ENCODE data around the gene STK17A. TPM values are rescaled to one million over a fixed set of nuclear protein-coding genes. Genes with fewer than 3 reads are reported as not detected.

The STK17A gene
- total RNA-seq, 1 donor from 2014 or later = 79.5 TPM

DNA sequence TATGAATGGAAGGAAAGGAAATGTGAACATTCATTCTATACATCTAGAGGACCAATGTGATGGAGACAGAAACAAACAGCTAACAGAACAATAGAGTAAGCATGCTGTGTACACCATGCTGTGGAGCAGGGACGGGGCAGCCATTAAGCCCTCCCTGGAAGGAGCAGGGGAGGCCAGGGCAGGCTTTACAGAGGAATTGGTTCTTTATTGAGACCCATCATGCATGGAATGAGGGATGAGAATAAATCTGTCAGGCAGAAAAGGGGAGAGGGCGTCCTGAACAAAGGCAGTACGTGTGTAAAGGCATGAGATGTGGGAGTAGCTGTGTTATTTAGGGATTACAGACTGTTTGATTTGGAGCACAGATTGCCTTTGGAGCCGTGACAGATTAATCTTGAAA, 35.2 kb downstream of the STK17A start:
- DNase-seq (ENCODE audit: low read depth) (no peak), FAIRE-seq (no peak)
- H3K4me3 ChIP-seq (ENCODE audit: low read depth, low read length) = no peak overlapping the region
- H3K36me3 ChIP-seq (ENCODE audit: control insufficient read depth, insufficient read depth, low read length) = peaks cover 15% of the 10 kb centered on the region
- TF ChIP-seq, protein P1, sequence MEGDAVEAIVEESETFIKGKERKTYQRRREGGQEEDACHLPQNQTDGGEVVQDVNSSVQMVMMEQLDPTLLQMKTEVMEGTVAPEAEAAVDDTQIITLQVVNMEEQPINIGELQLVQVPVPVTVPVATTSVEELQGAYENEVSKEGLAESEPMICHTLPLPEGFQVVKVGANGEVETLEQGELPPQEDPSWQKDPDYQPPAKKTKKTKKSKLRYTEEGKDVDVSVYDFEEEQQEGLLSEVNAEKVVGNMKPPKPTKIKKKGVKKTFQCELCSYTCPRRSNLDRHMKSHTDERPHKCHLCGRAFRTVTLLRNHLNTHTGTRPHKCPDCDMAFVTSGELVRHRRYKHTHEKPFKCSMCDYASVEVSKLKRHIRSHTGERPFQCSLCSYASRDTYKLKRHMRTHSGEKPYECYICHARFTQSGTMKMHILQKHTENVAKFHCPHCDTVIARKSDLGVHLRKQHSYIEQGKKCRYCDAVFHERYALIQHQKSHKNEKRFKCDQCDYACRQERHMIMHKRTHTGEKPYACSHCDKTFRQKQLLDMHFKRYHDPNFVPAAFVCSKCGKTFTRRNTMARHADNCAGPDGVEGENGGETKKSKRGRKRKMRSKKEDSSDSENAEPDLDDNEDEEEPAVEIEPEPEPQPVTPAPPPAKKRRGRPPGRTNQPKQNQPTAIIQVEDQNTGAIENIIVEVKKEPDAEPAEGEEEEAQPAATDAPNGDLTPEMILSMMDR (IDR thresholded peaks at IDR 0.05; ENCODE audit: insufficient read depth, low read length, severe bottlenecking) = no peak
- H3K27me3 ChIP-seq (ENCODE audit: control insufficient read depth, insufficient read depth, low read length) = no peaks in the 10 kb centered on the region

DNA sequence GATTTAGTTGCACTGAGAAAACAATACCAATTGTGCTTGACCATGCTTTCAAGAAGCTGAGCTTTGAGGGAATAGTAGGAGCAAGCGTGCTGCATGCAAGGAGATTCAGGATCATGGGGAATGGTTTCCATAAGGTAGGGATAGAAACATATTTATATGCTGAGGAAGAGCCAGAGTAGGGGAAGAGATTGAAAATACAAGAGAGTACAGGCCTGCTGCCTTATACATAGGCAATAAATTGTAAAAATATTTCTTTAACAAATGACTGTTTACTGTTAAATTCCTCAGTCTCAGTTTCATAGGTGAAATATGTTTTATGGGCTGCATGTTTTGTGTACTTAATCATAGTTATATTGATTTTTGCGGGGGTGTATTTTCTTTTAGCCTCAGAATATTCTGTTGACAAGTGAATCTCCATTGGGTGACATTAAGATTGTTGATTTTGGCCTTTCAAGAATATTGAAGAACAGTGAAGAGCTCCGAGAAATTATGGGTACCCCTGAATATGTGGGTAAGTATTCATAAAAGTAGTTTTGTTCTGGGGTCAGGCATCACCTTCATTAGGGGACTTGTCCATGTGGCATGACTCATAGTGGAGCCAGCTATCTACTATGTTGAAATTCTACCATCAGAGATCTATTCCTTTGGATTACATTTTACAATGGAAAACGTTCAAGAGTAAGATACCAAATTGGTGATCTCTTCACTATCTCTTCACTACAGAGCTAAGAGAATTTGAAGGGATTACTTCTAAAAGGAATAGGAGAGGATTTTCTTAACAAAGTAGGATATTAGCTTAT, 36.5 kb downstream of the STK17A start:
- DNase-seq (ENCODE audit: low read depth) = no peak
- TF ChIP-seq, protein P1 (IDR thresholded peaks at IDR 0.05; ENCODE audit: insufficient read depth, low read length, severe bottlenecking) = no peak
- no peak for FAIRE-seq
- Histone ChIP-seq H3K36me3 (ENCODE audit: control insufficient read depth, insufficient read depth, low read length) (peaks cover 15% of the 10 kb centered on the region), H3K4me3 (ENCODE audit: low read depth, low read length) (no peak overlapping the region), H3K27me3 (ENCODE audit: control insufficient read depth, insufficient read depth, low read length) (no peaks in the 10 kb centered on the region)

DNA sequence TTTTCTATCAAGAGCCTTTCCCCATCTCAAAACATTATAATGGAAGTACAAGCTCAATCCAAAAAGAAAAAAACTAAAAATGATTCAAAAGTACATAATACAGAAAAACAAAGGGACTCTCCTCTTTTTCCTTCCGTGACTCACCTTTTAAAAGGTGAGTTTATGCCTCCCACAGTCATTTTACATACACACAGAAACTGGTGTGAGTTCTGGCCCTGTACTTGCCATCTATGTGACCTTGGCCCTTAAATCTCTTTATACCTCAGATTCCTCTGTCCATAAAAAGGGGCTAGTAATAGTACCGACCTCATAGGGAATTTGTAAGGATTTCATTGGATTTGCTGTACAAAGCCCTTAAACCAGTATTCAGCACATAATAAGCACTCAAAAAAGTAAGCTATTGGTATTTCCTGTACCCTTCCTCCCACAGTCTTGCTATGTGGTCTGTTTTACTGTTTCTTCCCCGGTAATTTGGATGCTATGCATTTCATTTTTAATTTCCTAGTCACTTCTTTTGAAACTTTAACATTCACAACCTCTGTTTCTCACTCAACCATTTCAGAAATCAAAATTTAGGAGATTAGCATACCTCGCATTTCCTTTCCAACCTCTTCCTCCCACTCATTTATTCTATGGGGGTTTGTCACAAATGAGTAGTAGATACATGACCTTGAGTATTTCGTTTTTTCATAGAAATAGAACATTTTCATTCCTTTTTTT, 39.0 kb downstream of the STK17A start:
- FAIRE-seq (no peak), DNase-seq (ENCODE audit: low read depth) (no peak)
- no peaks in the 10 kb centered on the region for H3K27me3 ChIP-seq (ENCODE audit: control insufficient read depth, insufficient read depth, low read length)
- H3K4me3 ChIP-seq (ENCODE audit: low read depth, low read length) = no peak overlapping the region
- H3K36me3 ChIP-seq (ENCODE audit: control insufficient read depth, insufficient read depth, low read length) = peaks cover 11% of the 10 kb centered on the region
- TF ChIP-seq, protein P1 (IDR thresholded peaks at IDR 0.05; ENCODE audit: insufficient read depth, low read length, severe bottlenecking) = no peak

DNA sequence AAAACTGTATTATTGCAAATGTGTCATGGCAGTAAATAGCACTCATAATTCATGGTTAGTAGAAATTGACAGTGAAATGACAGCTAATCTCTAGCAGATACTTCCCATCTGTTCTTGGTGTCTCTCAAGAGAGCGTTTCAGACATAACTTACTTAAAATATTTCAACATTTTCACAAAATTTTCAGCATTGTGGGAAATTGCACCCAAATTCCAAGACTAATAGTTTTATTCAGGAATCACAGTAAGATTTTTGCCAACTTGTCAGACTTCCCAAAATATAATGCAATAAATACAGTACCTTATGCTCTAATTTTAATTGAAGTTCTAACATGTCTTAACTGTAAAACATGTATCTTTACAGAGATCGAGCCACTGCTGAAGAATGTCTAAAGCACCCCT, 41.2 kb downstream of the STK17A start:
- Histone ChIP-seq H3K27me3 (ENCODE audit: control insufficient read depth, insufficient read depth, low read length) (no peaks in the 10 kb centered on the region), H3K4me3 (ENCODE audit: low read depth, low read length) (no peak overlapping the region), H3K36me3 (ENCODE audit: control insufficient read depth, insufficient read depth, low read length) (peaks cover 3% of the 10 kb centered on the region)
- FAIRE-seq = no peak
- TF ChIP-seq, protein P1 (IDR thresholded peaks at IDR 0.05; ENCODE audit: insufficient read depth, low read length, severe bottlenecking) = no peak
- no peak for DNase-seq (ENCODE audit: low read depth)

DNA sequence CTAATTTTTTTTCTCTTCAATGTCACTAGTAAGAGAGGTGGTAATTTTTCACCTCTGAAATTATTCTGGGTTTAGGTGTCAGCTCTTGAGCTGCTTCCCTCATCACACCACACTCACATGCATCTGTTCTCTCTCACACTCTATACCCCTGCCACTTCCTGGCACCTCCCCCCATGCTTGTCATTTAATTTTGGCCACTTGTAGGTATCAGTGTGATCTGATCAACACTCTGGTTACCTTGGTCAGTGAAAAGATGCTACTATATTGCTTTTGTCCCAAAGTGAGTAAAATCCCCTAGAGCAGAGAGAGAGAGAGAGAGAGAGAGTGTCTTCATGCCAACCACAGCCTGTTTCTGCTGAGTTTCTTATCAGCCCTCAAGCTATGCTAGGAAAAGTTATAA, 42.5 kb downstream of the STK17A start:
- Histone ChIP-seq H3K4me3 (ENCODE audit: low read depth, low read length) (no peak overlapping the region), H3K27me3 (ENCODE audit: control insufficient read depth, insufficient read depth, low read length) (no peaks in the 10 kb centered on the region), H3K36me3 (ENCODE audit: control insufficient read depth, insufficient read depth, low read length) (peaks cover 4% of the 10 kb centered on the region)
- TF ChIP-seq, protein P1 (IDR thresholded peaks at IDR 0.05; ENCODE audit: insufficient read depth, low read length, severe bottlenecking) = no peak
- DNase-seq (ENCODE audit: low read depth) (no peak), FAIRE-seq (no peak)

Measured in bronchial epithelial cell (primary cell).